CD4-positive, alpha-beta T cell treated with Interleukin-12 subunit alpha and Interleukin-12 subunit beta, for 1 hour (primary cell): ENCODE data around the gene AMN1.
"Not testable (repeated sequence)": the region's sequence is repeated elsewhere in the genome, so short reads cannot be mapped to it uniquely, and the experiment has no call there.

Experiments
- DNase-seq: peaks from one replicate; pipeline ENCODE4 v3.0.0-alpha.2; 2020

AMN1 gene

DNA sequence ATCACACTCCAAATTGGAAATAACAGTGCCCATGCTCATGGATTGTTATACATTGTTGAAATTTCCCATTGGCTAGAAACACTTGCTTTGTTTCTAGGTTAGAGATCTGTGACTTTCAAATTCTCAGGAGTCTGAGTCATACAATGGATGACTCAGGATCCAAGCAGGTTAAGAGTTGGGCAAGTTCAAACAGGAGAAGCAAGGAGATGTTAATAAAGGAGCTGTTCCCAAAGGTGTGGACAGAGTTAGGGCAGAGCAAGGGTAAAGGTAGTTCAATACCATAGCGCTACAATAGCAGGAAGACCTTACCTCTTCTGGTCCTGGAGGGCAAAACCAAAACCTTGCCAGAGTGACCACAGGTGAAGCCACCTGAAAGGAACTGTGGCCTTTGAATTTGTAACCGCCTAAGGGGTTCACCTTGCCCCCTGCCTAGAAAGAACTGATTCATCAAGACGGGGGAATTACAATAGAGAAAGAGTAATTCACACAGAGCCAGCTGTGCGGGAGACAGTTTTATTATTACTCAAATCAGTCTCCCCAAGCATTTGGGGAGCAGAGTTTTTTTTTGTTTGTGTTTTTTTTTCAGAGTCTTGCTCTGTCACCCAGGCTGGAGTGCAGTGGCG is 4.2 kb upstream of the AMN1 start:
- peak; percentile 26 for DNase-seq

DNA sequence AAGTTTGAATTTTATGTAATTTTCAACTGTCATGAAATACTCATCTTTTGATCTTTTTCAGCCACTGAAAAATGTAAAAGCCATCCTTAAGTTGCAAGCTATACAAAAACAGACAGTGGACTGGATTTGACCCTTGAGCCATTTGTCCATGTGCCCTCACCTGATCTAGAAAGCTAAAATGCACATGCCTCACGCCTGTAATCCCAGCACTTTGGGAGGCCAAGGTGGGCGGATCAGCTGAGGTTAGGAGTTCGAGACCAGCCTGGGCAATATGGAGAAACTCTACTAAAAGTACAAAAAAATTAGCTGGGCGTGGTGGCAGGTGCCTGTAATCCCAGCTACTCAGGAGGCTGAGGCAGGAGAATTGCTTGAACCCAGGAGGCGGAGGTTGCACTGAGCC is 2.4 kb upstream of the AMN1 start:
- DNase-seq, result not testable (repeated sequence)

DNA sequence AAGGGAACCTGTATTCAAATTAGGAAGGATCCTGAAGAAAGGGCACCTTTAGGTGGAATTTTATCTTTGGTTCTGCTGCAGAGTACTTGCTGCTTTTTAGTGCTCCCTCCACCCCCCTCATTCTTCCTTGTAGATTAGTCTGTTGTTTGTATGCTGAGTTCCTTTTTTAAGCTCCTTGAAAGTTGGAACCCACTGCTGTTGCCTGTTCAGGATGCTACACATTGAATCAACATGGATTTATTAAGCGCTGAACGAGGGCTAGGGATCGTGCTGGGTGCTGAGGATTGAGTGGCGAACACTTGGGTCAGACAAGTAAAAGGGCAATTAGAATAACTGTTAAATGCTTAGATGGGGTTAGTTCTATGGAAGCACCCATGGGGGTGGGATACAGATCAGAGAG is 884 bp upstream of the AMN1 start:
- no peak for DNase-seq

DNA sequence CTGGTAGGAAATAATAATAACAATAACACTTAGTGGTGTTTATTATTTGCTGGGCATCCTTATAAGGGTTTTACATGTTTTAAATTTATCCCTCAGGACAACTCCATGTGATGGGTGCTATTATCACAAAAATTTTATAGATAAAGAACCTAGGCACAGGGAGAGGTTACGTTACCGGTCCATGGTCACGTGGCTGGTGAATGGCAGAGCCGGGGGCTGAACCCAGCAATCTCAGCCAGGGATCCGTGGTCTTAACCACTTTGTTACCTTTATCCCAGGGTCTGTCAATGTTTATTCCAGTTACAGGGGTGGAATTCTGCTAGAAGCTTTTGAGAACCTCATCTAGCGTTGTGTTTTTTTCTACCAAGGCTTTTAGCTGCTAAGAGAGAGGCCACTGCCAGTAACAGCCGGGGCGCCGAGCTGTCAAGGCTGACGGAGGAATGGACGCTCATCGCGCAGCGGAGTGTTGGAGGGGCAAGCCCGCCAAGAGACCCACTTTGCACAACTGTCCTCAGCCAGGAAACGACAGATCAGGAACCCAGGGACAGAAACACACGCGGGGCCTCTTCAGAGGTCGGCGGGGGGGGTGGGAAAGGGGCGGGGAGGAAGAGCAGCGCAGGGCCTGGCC is 418 bp downstream of the AMN1 start:
- peak; percentile 47 for DNase-seq

DNA sequence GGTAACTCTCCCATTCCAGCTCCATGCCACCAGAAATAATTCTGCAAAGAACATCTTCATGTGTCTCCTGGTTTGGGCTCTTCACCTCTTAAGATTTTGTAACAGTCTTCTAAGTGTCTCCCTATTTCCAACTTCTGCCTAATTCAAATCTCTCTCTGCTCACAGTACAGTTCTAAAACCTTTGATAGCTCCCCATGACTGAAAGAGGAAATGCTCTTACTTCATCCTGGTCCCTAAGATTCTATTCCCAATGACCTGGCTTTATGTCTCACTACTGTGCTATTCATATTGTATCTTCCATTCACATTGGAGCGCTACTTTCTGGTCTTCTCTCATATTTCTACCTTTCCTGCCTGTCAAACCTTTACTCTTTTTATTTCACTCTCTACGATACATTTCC is 1.6 kb downstream of the AMN1 start:
- DNase-seq, result no peak

DNA sequence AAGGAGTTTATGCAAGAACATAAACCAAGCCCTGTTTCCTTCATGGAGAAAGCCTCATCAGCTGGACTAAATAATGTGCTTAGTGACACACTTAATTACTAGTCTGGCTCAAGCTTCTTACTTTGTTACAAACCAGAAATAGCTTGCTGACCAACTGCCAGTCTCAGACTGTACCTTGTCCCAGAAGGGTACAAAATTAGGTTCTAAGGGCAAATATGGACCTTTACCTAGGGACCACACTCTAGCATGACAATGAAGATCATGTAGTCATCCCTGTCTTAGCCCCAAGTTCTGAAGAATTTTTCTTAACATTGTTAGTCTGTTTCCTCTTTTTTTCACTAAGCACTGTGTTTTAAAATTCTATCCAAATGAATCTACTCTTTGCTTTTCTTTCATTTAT is 2.2 kb downstream of the AMN1 start:
- DNase-seq, result no peak

DNA sequence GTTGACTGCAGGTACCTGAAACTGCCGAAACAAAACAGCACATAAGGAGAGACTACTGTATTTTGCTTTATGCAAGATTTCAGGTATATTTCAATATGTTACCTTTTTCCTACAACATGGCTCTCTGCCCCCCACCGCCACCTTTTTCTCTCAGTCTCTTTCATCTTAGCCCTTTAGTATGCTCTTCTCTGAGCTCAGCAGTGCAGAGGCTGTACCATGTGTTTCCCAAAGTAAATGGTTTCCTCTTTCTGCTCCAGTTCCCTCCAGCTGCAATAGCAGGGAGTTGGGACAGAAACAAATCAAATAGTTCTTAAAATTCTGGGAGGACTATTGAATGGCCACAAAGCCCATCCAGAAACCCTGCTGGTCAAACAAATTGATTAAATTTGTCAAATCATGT is 4.3 kb downstream of the AMN1 start:
- DNase-seq, result no peak

DNA sequence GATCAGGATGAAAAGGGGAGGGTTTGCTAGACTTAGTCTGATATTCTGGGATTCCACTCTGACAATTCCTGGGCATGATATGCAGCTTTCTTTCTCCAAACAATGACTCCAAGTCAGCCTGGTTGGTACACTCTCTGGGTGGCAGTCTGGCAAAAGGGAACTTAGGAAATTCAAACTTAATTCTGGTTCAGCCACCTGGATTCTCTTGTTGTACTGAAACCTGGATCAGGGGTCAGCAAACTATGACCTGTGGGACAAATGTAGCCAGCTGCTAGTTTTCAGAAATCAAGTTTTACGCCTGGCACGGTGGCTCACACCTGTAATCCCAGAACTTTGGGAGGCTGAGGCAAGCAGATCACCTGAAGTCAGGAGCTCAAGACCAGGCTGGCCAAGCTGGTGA is 6.2 kb downstream of the AMN1 start:
- no peak for DNase-seq

DNA sequence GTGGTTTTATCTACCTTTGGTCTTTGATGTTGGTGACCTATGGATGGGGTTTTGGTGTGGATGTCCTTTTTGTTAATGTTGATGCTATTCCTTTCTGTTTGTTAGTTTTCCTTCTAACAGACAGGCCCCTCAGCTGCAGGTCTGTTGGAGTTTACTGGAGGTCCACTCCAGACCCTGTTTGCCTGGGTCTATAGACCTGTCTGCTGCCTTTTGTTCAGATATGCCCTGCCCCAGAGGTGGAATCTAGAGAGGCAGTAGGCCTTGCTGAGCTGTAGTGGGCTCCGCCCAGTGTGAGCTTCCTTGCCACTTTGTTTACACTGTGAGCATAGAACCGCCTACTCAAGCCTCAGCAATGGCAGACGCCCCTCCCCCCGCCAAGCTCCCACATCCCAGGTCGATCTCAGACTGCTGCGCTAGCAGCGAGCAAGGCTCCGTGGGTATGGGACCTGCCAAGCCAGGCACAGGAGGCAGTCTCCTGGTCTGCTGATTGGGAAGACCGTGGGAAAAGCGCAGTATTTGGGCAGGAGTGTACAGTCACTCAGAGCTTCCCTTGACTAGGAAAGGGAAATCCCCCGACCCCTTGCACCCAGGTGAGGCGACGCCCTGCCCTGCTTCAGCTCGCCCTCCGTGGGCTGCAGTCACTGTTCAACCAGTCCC is 10.2 kb downstream of the AMN1 start:
- DNase-seq, result not testable (repeated sequence)

DNA sequence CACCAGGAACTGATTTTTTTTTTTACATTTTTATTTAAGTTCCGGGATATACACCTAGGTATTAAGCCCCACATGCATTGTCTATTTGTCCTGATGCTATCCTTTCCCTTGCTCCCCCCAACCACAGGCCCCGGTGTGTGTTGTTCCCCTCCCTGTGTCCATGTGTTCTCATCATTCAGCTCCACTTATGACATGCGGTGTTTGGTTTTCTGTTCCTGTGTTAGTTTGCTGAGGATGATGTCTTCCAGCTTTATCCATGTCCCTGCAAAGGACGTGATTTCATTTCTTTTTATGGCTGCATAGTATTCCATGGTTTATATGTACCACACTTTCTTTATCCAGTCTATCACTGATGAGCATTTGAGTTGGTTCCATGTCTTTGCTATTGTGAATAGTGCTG is 11.8 kb downstream of the AMN1 start:
- DNase-seq, result not testable (repeated sequence)

DNA sequence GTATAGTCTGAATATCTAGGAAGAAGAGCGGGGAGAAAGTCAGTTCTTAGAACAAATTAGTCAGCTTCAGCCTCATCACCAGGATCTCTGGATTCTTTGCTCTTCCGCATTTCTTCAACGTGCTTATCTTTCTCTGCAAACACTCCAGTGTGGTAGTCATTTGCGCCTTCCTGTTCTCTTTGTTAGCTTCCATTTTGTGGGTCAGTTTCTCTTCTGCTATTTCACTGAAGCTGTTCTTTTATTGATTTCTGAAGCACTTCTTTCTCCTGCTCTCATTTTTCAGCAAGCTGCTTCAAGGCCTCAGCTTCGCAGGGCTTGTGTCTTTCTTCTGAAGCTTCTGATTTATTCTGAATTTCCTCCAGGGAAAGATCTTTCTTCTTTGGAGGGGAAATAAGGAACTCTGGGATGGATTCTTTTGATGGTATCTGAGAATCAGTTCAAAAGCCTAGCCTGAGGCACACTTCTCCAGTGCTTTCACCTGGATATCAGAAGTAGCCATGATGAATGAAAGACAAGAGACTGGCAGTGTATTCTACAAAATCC is 13.5 kb downstream of the AMN1 start:
- DNase-seq, result no peak

DNA sequence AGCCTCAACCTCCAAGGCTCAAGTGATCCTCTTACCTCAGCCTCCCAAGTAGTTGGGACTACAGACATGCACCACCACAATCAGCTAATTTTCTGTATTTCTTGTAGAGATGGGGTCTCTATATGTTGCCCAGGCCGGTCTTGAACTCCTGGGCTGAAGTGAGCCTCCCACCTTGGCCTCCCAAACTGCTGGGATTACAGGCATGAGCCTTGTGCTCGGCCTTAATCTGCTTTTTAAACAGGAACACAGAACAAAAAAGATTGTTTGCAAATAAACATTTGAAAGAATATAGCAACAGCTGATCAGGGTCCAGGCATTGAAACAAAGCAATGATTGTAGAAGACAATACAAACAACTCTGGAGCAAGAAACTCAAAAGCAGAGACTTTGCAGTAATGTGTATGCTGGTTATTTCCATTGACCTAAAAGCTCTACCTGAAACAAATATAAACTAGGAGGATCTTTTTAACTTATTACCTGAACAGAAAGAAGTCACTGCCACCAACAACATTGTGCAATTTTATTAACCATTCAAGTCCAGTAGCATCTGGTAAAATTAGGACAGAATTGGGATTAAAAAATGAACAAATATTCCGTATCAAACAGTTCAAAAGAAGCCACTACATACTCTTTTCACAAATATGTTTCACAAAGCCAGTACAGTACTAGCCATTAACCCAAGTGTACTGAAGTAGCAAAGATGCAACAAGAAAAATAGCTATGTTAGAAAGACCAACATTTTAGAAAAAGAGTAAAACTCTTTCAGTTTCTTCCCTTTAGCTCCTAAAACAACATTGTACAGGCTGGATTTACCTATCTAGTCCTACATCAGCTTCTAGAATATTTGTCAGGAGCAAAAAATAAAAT is 14.2 kb downstream of the AMN1 start:
- DNase-seq, result no peak

DNA sequence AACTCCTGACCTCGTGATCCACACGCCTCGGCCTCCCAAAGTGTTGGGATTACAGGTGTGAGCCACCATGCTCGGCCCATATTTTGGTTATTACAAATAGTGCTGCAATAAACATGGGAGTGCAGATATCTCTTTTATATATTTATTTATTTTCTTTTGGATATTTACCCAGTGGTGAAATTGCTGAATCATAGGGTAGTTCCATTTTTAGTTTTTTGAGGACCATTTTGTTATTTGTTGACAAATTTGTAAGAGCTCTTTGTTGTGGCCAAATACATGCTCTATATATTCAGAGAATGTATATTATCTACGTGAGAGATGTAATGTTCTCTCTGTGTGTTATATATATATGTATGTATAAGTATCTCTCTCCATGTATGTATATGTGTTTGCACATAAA is 15.9 kb downstream of the AMN1 start:
- DNase-seq, result no peak

DNA sequence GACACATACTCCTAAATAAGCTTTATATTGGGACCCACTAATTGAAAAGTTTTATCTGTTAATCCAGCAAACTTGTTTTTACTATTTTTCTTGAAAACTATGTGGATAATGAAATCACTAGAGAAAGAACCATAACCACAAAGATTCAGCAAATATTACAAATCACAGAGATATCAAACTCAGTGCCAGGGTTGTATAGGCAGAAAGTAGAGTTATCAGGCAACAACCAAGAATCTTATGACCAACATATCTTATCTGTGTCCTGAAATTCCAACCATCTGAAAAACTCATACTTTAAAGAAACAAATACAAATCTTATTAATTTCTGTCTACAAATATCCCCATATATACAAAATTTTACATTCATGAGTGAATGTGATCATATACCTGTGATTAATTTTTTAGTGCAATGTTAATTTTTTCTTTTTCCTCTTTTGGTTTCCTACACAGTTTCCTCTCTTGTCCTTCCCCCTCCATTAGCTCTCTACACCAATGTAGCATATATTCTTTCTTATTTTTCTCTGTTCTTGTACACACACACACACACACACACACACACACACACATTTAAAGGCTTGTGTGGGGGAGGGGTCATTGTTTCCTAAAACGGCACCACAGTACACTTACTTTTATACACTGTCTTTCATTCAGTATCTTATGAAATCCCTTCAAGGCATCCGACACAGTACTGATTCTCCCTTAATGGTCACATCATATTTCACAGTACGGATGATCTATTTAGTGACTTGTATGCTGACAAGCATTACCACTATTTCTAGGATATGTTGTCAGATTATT is 18.6 kb downstream of the AMN1 start:
- DNase-seq, result no peak

DNA sequence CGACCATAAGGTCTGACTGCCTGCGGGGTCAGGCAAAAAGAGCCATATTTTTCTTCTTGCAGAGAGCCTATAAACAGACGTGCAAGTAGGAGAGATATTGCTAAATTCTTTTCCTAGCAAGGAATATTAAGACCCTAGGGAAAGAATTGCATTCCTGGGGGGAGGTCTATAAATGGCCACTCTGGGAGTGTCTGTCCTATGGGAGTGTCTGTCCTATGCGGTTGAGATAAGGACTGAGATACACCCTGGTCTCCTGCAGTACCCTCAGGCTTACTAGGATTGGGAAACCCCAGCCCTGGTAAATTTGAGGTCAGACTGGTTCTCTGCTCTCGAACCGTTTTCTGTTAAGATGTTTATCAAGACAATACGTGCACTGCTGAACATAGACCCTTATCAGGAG is 20.7 kb downstream of the AMN1 start:
- not testable (repeated sequence) for DNase-seq

DNA sequence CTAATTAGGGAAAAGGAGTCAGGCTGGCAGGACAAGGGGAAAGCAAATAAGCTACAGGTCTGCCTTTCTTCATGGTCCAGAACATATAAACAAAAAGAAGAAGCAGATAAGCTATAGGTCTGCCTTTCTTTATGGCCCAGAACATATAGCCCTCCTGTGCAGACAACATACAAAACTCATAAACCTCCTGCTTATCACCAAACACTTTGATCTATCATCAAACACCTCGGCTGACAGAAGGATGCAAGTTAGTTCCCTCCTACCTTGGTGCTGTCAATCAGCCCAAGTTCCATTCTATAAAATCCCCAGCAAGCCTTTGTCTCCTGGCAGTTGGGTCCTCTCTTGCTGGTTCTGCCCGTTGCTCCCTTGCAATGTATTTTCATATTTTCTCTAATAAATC is 23.2 kb downstream of the AMN1 start:
- DNase-seq, result no peak

DNA sequence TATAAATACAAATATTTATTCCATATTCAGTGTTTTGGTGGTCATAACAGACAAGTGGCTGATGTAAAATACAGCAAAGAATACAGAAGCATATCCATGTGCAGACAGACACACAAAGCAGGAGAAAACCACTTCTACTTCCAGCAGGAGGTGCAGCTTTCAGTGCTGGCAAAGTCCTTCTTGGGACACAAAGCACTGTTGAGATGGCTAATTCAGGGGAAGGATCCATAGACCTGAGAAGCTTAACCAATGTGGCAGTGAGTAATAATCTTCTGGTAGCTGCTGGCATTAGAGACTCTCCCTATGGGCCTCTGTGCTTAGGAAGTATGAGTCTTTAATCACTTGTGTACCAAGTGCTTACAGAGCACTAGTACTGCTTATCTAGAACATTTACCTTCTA is 26.8 kb downstream of the AMN1 start:
- no peak for DNase-seq

DNA sequence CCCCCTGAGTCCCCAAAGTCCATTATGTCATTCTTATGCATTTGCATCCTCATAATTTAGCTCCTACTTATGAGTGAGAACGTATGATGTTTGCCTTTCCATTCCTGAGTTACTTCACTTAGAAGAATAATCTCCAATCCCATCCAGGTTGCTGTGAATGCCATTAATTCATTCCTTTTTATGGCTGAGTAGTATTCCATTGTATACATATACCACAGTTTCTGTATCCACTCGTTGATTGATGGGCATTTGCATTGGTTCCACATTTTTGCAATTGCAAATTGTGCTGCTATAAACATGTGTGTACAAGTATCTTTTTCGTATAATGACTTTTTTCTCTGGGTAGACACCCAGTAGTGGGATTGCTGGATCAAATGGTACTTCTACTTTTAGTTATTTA is 38.9 kb downstream of the AMN1 start:
- not testable (repeated sequence) for DNase-seq

DNA sequence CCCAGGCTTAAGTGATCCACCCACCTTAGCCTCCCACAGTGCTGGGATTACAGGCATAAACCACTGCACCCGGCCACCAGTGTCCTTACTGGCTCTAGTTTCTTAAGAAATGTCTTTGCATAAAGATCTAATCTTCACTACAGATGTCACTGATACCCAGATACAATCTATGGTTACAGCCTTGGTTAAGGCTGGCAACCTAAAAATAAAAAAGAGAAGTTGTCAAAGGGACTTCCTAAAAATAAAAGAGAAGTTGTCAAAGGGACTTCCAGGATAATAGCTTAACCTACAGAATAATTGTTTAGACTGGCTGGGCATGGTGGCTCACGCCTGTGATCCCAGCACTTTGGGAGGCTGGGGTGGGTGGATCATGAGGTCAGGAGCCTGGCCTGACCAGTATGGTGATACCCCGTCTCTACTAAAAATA is 41.7 kb downstream of the AMN1 start:
- no peak for DNase-seq

DNA sequence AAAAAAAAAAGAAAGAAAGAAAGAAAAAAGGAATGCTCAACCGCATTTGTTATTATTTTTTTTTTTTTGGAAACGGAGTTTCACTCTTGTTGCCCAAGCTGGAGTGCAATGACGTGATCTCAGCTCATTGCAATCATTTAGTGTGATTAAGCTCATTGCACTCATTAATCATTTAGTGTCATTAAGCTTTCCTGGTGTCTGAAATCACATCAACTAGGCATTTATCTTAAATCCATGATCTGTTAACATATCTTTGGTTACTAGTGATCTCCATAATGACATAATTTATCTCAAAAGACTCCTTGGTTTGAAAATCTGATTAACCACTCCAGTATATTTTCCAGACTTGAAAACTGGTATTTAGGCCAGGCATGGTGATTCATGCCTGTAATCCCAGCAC is 43.0 kb downstream of the AMN1 start:
- DNase-seq, result no peak

DNA sequence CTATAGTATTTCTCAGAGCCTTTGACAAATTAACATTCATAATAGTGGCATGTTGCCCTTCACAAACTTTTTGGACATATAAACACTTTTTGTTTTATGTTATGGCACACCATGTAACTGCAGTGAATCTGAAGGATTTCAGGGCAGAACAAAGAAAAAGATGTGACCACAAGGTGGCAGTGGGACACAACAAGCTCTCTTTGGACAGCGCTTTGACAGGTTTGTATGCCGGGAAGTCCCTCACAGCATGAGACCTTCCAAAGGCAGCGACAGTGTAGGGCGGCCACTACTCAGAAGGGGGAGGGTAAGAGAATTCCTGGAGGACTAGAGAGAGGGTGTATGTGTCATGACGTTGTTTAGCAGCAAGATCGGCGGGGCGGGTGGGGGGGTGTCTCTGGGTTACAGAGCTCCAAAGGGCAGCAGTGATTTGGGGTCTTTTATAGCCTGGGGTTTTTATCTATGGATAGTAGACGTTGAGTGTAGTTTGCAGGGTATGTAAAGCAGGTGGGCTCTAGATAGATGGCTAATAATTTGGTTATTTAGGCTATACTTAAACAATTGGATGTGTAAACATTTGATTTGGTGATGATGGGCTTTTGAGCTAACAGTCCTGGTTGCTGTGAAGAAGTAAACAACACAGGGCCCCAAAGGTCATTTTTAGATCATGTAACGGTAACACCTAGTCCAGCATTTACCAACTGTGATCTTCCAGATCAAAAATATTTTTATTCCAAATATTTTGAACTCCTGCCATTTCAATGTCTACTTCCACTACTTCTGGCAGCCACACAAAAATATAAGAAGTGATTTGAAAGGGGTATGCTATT is 46.5 kb downstream of the AMN1 start:
- peak; percentile 85 for DNase-seq

DNA sequence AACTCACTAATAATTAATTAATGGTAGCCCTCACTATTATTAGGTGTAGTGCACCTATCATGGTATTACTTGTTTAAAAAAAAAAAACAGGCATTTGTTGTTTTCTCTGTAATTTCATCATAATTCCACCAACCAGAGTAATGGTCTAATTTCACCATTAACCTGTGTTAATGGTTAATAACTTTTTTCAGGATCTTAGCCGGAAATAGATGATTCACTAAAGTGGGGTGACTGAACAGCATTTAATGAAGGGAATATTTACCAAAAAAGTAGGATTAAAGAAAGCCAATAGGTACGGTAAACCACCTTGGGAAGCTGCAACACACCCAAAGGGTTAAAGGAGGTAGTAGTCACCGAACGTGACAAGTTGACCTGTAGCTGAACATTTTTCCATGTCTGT is 56.3 kb downstream of the AMN1 start:
- no peak for DNase-seq
